ENCODE results near the gene RESP18.

GRCh38 chr2:219282943-219283581, 49.5 kb downstream of the RESP18 start:
- TF ChIP-seq CTCF (IDR thresholded peaks at IDR 0.05) (no peak), POLR2A (IDR thresholded peaks at IDR 0.05) (no peak)
